Esophagus squamous epithelium (tissue), 5 donors: ENCODE data around the gene PNMA1. TPM values are rescaled to one million over a fixed set of nuclear protein-coding genes. Genes with fewer than 3 reads are reported as not detected.

Source experiments
- DNase-seq: peaks from one replicate; lab custom pipeline; 2025; lab: John Stamatoyannopoulos, UW
- H3K27ac ChIP-seq, 4 donors: fragments of 200-600 bp; sonication (generic); one replicate each; pipeline ENCODE4 v1.5.1; 2016 to 2019; ENCODE audit warnings: mild to moderate bottlenecking in 1 of 4
- H3K27me3 ChIP-seq, 4 donors: fragments of 200-600 bp; sonication (generic); 1 replicate in 3 of 4; 2 replicates in 1 of 4; pipeline versions ENCODE4 v1.5.1 to v1.6.0; 2017 to 2021; ENCODE audit warnings: antibody characterized with exemption in 1 of 4
- H3K36me3 ChIP-seq, 3 donors: fragments of 200-600 bp; sonication (generic); one replicate each; pipeline ENCODE4 v1.5.1; 2016 to 2019
- H3K4me1 ChIP-seq, 3 donors: fragments of 200-600 bp; sonication (generic); one replicate each; pipeline ENCODE4 v1.5.1; 2017 to 2019
- H3K4me3 ChIP-seq, 4 donors: fragments of 200-600 bp; sonication (generic); 1 replicate in 3 of 4; 2 replicates in 1 of 4; pipeline ENCODE4 v1.5.1; 2016 to 2019; ENCODE audit warnings: mild to moderate bottlenecking in 2 of 4, moderate library complexity in 1 of 4
- H3K9me3 ChIP-seq, 3 donors: fragments of 200-600 bp; sonication (generic); one replicate each; pipeline ENCODE4 v1.5.1; 2016 to 2019
- POLR2A ChIP-seq, 4 donors: fragments of 450-650 bp; IDR thresholded peaks; one replicate each; pipeline ENCODE4 v1.6.1; 2017; ENCODE audit warnings: antibody characterized with exemption in 4 of 4, mild to moderate bottlenecking in 4 of 4, moderate library complexity in 3 of 4
- WGBS, 2 donors: methylation state at CpG; one replicate each; pipeline ENCODE4 v1.1.5; 2018; 5-methylcytosine and 5-hydroxymethylcytosine counted together
- intact Hi-C: fragments of 100-400 bp; cut with DNase I; formaldehyde crosslinking; loops from one replicate; pipeline ENCODE4 v1.15.0; 2022
- total RNA-seq, 4 donors: library from RNA; depleted of rRNA; stranded (reverse); fragments of >200 nt; gene quantifications; one replicate each; pipeline ENCODE4 v1.1.0, GENCODE V29; 2016
- TF ChIP-seq, protein P1 (sequence below), 6 experiments: fragments of 450-650 bp in 4 of 6; fragments of 200-600 bp in 2 of 6; sonication (generic) in 2 of 6; IDR thresholded peaks; one replicate each; pipeline ENCODE4 v1.5.1; 2016 to 2019; ENCODE audit warnings: antibody characterized with exemption in 6 of 6, mild to moderate bottlenecking in 4 of 6, moderate library complexity in 4 of 6
- donor health status: DM: yes; HTN: yes; CAD: no.

PNMA1 gene
- total RNA-seq, 4 donors from 2014 or later = 4.2 to 13.9 (median 7.2) TPM

DNA sequence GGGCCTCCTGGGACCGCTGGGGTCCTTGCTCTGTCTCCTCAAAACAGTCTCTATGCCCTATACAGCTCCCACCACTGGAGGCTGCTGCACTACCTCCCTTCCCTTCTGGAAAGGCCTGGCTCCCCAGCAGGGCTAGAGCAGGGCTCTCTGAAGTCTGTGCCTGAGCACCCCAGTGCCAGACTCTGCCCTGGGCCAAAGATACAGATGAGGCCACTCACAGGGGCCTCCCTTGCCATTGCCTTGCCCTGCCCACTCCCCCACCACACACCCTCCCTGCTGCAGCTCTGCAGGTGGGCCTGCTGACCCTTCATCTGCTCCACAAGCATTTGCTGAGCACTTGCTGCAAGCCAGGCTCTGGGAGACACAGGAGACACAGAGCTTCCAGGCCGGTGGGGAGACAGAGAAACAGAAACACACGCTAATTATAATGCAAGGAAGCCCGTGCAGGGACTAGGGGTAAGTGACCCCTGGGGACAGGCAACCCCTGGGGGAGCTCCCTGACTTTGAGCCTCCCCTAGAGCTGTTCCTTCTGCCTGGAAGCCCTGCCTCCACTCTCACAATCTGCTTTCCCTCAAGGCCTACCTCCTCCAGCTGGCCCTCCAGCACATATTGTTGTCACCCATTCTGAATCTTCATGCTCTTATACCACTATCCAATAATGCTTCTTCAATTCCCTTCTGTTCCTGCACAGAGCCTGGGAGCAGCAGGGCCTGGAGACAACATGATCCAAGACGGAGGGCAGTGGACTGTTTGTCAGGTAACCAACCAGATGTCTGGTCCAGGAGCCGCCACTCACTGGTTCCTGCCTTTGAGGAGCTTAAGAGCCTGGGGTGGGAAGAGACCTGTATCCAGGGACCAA lies 32.6 kb upstream of the PNMA1 start:
- Histone ChIP-seq H3K27me3 (no peaks in the 10 kb centered on the region), H3K27ac (peak overlapping the region; percentile 85 to 100 (median 94)), H3K36me3 (no peaks in the 10 kb centered on the region), H3K4me1 (peaks cover 82 to 100% (median 95%) of the 10 kb centered on the region in 3 donors), H3K4me3 (no peak overlapping the region), H3K9me3 (no peaks in the 10 kb centered on the region)
- TF ChIP-seq POLR2A (IDR thresholded peaks at IDR 0.05) = no peak
- TF ChIP-seq, protein P1, sequence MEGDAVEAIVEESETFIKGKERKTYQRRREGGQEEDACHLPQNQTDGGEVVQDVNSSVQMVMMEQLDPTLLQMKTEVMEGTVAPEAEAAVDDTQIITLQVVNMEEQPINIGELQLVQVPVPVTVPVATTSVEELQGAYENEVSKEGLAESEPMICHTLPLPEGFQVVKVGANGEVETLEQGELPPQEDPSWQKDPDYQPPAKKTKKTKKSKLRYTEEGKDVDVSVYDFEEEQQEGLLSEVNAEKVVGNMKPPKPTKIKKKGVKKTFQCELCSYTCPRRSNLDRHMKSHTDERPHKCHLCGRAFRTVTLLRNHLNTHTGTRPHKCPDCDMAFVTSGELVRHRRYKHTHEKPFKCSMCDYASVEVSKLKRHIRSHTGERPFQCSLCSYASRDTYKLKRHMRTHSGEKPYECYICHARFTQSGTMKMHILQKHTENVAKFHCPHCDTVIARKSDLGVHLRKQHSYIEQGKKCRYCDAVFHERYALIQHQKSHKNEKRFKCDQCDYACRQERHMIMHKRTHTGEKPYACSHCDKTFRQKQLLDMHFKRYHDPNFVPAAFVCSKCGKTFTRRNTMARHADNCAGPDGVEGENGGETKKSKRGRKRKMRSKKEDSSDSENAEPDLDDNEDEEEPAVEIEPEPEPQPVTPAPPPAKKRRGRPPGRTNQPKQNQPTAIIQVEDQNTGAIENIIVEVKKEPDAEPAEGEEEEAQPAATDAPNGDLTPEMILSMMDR (IDR thresholded peaks at IDR 0.05) = peak in 2 of 6 experiments; percentile 25 to 34
- 14 to 58% methylated on average over 1 to 2 of the region's 6 CpGs for WGBS, 2 donors
- intact Hi-C loops = no loop called here
- no peak for DNase-seq

DNA sequence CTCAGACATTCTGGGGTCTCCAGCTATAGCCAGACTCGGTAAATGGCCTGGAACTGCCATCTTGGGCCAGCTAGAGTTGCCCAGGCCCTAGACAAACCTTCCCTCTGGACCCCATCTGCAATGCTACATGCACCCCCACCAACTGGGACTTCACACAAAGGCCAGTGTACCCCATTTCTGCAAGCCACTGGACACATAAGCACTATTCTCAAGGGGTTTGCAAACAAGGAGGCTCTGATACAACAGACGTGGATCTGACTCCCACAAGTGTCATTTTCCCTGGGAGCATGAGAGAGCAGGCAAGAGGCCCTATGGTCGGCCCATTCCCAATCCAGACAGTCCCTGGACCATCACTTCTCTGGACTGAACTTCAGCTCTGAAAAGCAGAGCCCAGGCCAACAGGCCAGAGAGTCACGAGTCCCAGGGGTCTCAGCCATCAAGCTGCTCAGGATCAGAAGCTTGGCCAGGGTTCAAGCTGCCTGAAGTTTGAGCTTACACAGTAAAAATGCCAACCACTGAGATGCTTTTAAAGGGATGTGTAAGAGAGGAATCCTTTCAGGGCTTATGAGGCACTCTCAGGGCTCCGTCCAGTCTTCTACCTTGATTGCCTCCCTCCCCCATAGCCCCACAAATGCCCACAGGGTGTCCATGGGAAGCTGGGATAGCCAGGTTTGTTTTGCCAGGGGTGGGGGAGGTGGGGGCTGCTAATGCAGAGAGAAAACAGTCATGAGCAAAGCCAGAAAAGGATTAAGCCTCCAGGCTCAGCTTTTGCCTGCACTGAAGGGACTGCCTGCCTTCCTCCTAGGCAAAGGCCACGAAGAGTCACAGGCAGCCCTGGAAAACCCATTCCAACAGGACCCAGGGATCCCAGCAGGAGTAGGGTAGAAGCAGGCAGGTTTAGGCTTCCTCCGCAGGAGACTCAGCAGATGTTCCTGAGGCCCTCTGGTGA lies 31.7 kb upstream of the PNMA1 start:
- intact Hi-C loops = no loop called here
- peak overlapping the region; percentile 85 to 100 (median 94) for H3K27ac ChIP-seq
- WGBS, 2 donors = 53 to 56% methylated on average over 5 to 7 of the region's 7 CpGs
- no peak overlapping the region for H3K4me3 ChIP-seq
- peaks cover 82 to 100% (median 95%) of the 10 kb centered on the region in 3 donors for H3K4me1 ChIP-seq
- H3K36me3 ChIP-seq = no peaks in the 10 kb centered on the region
- no peaks in the 10 kb centered on the region for H3K9me3 ChIP-seq
- no peaks in the 10 kb centered on the region for H3K27me3 ChIP-seq
- TF ChIP-seq POLR2A (IDR thresholded peaks at IDR 0.05) = no peak
- TF ChIP-seq, protein P1 (IDR thresholded peaks at IDR 0.05) = no peak
- DNase-seq = no peak

DNA sequence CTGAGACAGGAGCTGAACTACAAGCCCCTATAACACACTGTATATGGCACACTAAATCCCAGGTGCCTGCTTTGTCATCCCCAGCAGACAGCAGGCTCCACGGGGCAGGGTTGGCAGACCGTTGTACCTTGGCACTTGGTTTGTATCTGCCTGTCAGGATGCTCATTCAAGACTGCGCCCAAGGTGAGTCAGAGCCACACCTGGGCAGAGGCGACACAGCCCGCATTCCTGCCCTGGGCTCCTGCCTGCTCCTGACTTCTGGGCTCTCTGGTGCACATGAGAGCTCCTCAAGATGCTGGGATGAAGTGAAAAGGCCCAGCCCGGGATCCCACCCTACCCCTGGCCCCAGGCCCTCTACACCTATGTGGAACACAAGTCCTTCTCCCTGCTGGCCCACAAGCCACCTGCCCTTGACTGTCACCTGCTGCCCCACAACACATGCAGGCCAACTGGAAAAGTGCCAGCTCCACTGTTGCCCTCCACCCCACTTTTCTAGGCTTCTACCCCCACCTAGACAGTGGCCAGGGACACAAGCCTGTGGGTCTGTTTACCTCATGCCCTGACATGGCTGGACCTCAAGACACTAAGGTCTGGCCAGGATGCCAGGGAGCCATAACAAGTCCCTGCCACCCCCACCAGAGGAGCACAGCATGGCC lies 30.8 kb upstream of the PNMA1 start:
- Histone ChIP-seq H3K4me3 (no peak overlapping the region), H3K27ac (peak overlapping the region; percentile 85 to 100 (median 94)), H3K9me3 (no peaks in the 10 kb centered on the region), H3K4me1 (peaks cover 82 to 100% (median 95%) of the 10 kb centered on the region in 3 donors), H3K27me3 (no peaks in the 10 kb centered on the region), H3K36me3 (peaks cover 0 to under 1% (median 0%) of the 10 kb centered on the region in 3 donors)
- peak in 1 of 4 donors; percentile 38 for TF ChIP-seq POLR2A (IDR thresholded peaks at IDR 0.05)
- TF ChIP-seq, protein P1 (IDR thresholded peaks at IDR 0.05) = no peak
- no peak for DNase-seq
- WGBS, 2 donors = 30 to 44% methylated on average over 2 to 4 of the region's 6 CpGs
- intact Hi-C loops = no loop called here

DNA sequence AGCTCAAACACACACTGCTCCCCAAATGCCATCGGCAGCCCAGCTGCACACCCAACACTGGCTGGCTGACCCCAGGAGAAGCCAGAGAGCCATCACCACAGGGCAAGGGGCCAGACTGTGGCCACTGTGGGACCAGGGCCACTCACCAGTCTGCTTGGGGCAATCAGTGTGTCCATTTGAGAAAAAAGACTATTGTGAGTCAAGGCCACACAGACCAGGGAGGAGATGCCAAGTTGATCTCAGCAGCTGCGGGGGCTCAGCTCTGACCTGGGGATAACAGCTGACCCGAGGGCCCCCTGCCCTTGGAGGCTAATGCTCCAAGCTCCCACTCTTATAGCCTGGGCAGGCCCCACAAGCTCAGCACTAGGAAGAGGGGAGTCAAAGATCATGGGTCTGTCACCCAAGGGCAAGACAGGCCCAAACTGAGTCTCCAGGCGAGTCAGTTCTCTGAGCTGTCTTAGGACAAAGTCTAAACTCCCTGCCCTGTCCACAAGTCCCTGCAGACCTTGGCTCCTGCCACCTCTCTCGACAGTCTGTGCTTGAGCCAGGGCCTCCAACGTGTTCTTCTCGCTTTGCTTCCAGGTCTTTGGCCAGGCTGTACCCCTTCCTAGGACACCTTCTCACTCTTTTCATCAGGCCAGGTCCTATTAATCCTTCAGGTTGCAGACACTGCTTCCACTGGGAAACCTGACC lies 30.1 kb upstream of the PNMA1 start:
- TF ChIP-seq, protein P1 (IDR thresholded peaks at IDR 0.05) = no peak
- no peak for TF ChIP-seq POLR2A (IDR thresholded peaks at IDR 0.05)
- Histone ChIP-seq H3K9me3 (no peaks in the 10 kb centered on the region), H3K4me1 (peaks cover 84 to 100% (median 95%) of the 10 kb centered on the region in 3 donors), H3K27ac (peak overlapping the region; percentile 85 to 100 (median 94)), H3K27me3 (no peaks in the 10 kb centered on the region), H3K4me3 (no peak overlapping the region), H3K36me3 (peaks cover 0 to 7% (median 6%) of the 10 kb centered on the region in 3 donors)
- WGBS, 2 donors = 36 to 40% methylated on average over 7 of the region's 7 CpGs
- intact Hi-C loops = no loop called here
- no peak for DNase-seq
